Type B pancreatic cell (in vitro differentiated cells): ENCODE data around the gene AHDC1. TPM values are rescaled to one million over a fixed set of nuclear protein-coding genes. Genes with fewer than 3 reads are reported as not detected.

Experiments
- DNase-seq: peaks from one replicate; pipeline ENCODE4 v3.0.0; 2021; ENCODE audit warnings: mixed read lengths; ENCODE audit not compliant: unreplicated experiment; ENCODE audit errors: extremely low spot score
- H3K27ac Mint-ChIP-seq: 2 replicates; pipeline ENCODE4 v1.8.0; 2021; ENCODE audit warnings: mild to moderate bottlenecking, mixed read lengths
- H3K27me3 Mint-ChIP-seq: 2 replicates; pipeline ENCODE4 v1.8.0; 2021; ENCODE audit warnings: mixed read lengths
- H3K36me3 Mint-ChIP-seq: 2 replicates; pipeline ENCODE4 v1.8.0; 2021; ENCODE audit warnings: mixed read lengths
- H3K4me1 Mint-ChIP-seq: one replicate; pipeline ENCODE4 v1.8.0; 2021; ENCODE audit warnings: mixed read lengths; ENCODE audit not compliant: unreplicated experiment
- H3K4me3 Mint-ChIP-seq: 2 replicates; pipeline ENCODE4 v1.8.0; 2021; ENCODE audit warnings: mild to moderate bottlenecking, mixed read lengths
- H3K9me3 Mint-ChIP-seq: 2 replicates; pipeline ENCODE4 v1.8.0; 2021; ENCODE audit warnings: mixed read lengths
- total RNA-seq: library from RNA; stranded (reverse); gene quantifications from 2 replicates; pipeline ENCODE4 v1.2.1, GENCODE V29; 2021; ENCODE audit warnings: low replicate concordance
- TF ChIP-seq, protein P1 (sequence below): fragments of 200-600 bp; sonication (generic); conservative IDR thresholded peaks from 2 replicates; pipeline ENCODE4 v1.5.0; 2021; ENCODE audit warnings: antibody characterized with exemption, mild to moderate bottlenecking

AHDC1 gene
- total RNA-seq, 1 donor from 2014 or later, result 61.0 TPM

GRCh38 chr1:27566462-27567145 is 37.3 kb downstream of the AHDC1 start:
- peak overlapping the region; percentile 86 for H3K27ac Mint-ChIP-seq
- H3K36me3 Mint-ChIP-seq, result no peaks in the 10 kb centered on the region
- H3K4me3 Mint-ChIP-seq, result peak overlapping the region; percentile 70
- no peak for DNase-seq
- no peaks in the 10 kb centered on the region for H3K9me3 Mint-ChIP-seq
- no peaks in the 10 kb centered on the region for H3K27me3 Mint-ChIP-seq
- H3K4me1 Mint-ChIP-seq, result peaks cover 84% of the 10 kb centered on the region
- TF ChIP-seq, protein P1, sequence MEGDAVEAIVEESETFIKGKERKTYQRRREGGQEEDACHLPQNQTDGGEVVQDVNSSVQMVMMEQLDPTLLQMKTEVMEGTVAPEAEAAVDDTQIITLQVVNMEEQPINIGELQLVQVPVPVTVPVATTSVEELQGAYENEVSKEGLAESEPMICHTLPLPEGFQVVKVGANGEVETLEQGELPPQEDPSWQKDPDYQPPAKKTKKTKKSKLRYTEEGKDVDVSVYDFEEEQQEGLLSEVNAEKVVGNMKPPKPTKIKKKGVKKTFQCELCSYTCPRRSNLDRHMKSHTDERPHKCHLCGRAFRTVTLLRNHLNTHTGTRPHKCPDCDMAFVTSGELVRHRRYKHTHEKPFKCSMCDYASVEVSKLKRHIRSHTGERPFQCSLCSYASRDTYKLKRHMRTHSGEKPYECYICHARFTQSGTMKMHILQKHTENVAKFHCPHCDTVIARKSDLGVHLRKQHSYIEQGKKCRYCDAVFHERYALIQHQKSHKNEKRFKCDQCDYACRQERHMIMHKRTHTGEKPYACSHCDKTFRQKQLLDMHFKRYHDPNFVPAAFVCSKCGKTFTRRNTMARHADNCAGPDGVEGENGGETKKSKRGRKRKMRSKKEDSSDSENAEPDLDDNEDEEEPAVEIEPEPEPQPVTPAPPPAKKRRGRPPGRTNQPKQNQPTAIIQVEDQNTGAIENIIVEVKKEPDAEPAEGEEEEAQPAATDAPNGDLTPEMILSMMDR, result no peak

DNA sequence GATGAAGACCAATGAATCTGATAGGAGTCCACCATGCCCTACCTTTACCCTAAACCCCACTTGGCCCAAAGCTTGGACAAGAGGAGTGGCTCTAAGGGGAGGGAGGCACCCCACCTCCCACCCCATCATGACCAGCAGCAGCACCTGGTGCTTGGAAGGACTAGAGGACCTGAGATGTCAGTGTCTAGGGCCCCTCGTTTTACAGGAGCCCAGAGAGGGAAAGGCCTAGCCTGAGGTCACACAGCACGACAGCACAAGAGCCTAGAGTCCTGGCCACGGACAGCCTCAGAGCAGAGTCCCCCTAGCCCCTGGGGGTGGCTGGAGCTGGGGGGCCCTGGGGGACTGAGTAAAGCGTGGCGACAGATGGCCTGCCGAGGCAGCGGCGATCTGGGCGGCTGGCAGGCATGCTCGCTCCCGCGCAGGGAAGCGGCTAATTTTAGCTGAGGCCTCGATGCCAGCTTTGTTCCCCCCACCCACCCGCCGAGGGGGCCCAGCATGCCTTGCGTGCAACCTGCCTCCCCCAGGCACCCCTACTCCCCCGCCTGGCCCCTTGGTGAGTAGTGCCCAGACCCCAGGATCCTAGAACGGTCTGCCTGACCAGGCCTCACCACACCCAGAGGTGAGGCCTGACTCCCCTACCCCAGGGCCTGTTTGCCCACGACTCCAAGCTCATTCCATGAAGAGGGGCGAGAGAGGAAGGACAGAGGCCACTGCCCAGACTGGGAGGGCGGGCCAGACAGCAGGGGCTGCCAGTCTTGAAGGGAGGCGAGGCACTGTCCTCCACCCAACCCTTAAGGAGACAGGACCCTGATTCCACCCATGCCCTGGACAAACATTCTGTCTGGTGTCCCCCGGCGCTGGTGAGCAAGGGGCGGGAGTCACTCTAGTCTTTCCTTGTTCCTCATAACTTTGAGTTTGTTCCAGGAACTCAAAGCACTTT is 39.0 kb downstream of the AHDC1 start:
- DNase-seq, result no peak
- Mint-ChIP-seq H3K27me3 (no peaks in the 10 kb centered on the region), H3K4me3 (peak overlapping the region; percentile 14), H3K4me1 (peaks cover 87% of the 10 kb centered on the region), H3K9me3 (no peaks in the 10 kb centered on the region), H3K36me3 (no peaks in the 10 kb centered on the region), H3K27ac (peak overlapping the region; percentile 87)
- TF ChIP-seq, protein P1, result no peak

DNA sequence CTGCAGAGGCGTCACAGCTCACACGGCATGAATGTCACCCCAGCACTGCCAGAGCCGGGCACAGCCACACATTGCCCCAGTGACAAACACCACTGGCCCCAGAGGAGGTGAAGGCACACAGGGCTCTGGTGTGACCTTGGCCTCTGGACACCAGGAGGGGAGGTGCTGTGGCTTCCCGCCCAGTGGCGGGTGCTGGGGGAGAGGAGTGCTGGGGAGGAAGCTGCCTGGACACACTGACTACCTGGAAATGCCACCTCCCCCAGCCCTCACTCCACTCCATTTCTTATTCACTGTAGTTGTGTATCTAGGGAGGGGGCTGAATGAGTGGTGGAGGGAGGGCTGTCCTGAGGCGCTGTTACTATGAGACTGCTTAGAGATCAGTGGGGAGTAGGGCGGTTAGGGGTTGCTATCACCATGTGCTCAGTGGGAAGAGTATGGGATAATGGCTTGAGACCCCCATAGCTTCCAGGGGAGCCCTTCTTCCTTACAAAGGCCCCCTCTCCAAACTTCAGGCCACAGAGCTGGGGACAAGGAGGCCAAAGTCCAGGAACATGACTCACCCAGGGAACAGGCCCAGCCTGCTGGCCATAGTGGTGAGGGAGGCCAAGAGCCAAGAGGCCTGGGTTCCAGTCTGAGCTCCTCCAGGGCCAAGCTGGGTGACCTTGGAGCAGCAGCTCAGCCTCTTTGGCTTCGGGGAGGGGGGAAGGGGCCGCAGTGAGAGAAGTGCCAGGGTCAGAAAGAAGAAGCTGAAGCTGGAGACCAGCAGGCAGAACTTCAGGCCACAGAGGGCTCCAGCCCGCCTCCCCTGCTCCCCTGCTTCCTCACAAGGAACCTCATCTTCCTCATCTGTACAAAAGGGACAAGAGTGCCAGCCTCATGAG is 40.1 kb downstream of the AHDC1 start:
- H3K27me3 Mint-ChIP-seq, result no peaks in the 10 kb centered on the region
- H3K27ac Mint-ChIP-seq, result peak overlapping the region; percentile 87
- no peaks in the 10 kb centered on the region for H3K36me3 Mint-ChIP-seq
- no peak for DNase-seq
- no peaks in the 10 kb centered on the region for H3K9me3 Mint-ChIP-seq
- H3K4me1 Mint-ChIP-seq, result peaks cover 85% of the 10 kb centered on the region
- H3K4me3 Mint-ChIP-seq, result peak overlapping the region; percentile 64
- TF ChIP-seq, protein P1, result no peak

DNA sequence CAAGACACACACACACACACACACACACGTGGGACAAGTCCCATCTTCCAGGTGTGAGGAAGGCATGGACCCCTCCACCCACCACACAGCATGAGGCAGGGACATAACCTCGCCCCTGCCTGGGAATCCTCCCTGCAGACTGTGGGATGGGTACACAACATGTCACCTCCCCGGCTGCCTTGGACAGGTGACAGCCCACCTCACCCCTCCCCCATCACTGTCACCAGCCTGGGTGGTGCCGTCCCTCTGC is 40.7 kb downstream of the AHDC1 start:
- DNase-seq, result no peak
- no peaks in the 10 kb centered on the region for H3K9me3 Mint-ChIP-seq
- H3K27ac Mint-ChIP-seq, result peak overlapping the region; percentile 87
- H3K27me3 Mint-ChIP-seq, result no peaks in the 10 kb centered on the region
- no peaks in the 10 kb centered on the region for H3K36me3 Mint-ChIP-seq
- TF ChIP-seq, protein P1, result no peak
- peak overlapping the region; percentile 64 for H3K4me3 Mint-ChIP-seq
- H3K4me1 Mint-ChIP-seq, result peaks cover 84% of the 10 kb centered on the region

GRCh38 chr1:27562534-27563340 is 41.2 kb downstream of the AHDC1 start:
- TF ChIP-seq, protein P1, result no peak
- peak overlapping the region; percentile 89 for H3K27ac Mint-ChIP-seq
- no peaks in the 10 kb centered on the region for H3K9me3 Mint-ChIP-seq
- H3K36me3 Mint-ChIP-seq, result peaks cover 1% of the 10 kb centered on the region
- H3K4me3 Mint-ChIP-seq, result peak overlapping the region; percentile 64
- peaks cover 80% of the 10 kb centered on the region for H3K4me1 Mint-ChIP-seq
- H3K27me3 Mint-ChIP-seq, result no peaks in the 10 kb centered on the region
- no peak for DNase-seq
